Sigmoid colon (tissue), 7 donors: ENCODE results near the gene GPR142. TPM values are rescaled to one million over a fixed set of nuclear protein-coding genes. Genes with fewer than 3 reads are reported as not detected.

Source experiments
- DNase-seq: peaks from one replicate; pipeline ENCODE4 v3.0.0-alpha.2; 2019
- H3K27ac ChIP-seq, 4 donors: fragments of 200-600 bp; sonication (generic); one replicate each; pipeline ENCODE4 v1.5.1; 2016 to 2019; ENCODE audit warnings: mild to moderate bottlenecking in 1 of 4
- H3K27me3 ChIP-seq, 3 donors: fragments of 200-600 bp; sonication (generic); one replicate each; pipeline ENCODE4 v1.5.1; 2019; ENCODE audit warnings: mild to moderate bottlenecking in 1 of 3
- H3K36me3 ChIP-seq, 4 donors: fragments of 200-600 bp; sonication (generic); one replicate each; pipeline ENCODE4 v1.5.1; 2016 to 2019
- H3K4me1 ChIP-seq, 4 donors: fragments of 200-600 bp; sonication (generic); one replicate each; pipeline ENCODE4 v1.5.1; 2017 to 2019
- H3K4me3 ChIP-seq, 4 donors: fragments of 200-600 bp; sonication (generic); one replicate each; pipeline ENCODE4 v1.5.1; 2017 to 2019; ENCODE audit warnings: mild to moderate bottlenecking in 2 of 4, moderate library complexity in 1 of 4
- H3K9me3 ChIP-seq, 4 donors: fragments of 200-600 bp in 3 of 4; sonication (generic) in 3 of 4; one replicate each; pipeline versions ENCODE4 v1.5.1 to v1.6.1; 2013 to 2019
- CTCF ChIP-seq, 4 experiments: fragments of 450-650 bp in 3 of 4; fragments of 200-600 bp in 1 of 4; IDR thresholded peaks; one replicate each; pipeline ENCODE4 v1.5.1; 2016 to 2019; ENCODE audit warnings: antibody characterized with exemption in 4 of 4, mild to moderate bottlenecking in 3 of 4, moderate library complexity in 2 of 4
- EP300 ChIP-seq, 4 donors: sonication (generic); formaldehyde crosslinking; IDR thresholded peaks; one replicate each; pipeline ENCODE4 v1.6.1; 2017; ENCODE audit warnings: antibody characterized with exemption in 4 of 4
- POLR2A ChIP-seq, 2 donors: fragments of 450-650 bp; IDR thresholded peaks; one replicate each; pipeline ENCODE4 v1.6.1; 2016; ENCODE audit warnings: antibody characterized with exemption in 2 of 2, mild to moderate bottlenecking in 2 of 2, moderate library complexity in 2 of 2
- POLR2AphosphoS5 ChIP-seq, 4 donors: sonication (generic); formaldehyde crosslinking; IDR thresholded peaks; one replicate each; pipeline ENCODE4 v1.6.1; 2017; ENCODE audit warnings: antibody characterized with exemption in 4 of 4
- WGBS, 2 donors: extraction: QIAGEN DNeasy Blood & Tissue Kit; methylation state at CpG; one replicate each; pipeline ENCODE4 v1.1.7; 2013; 5-methylcytosine and 5-hydroxymethylcytosine counted together
- intact Hi-C: fragments of 100-400 bp; cut with DNase I; formaldehyde crosslinking; loops from one replicate; pipeline ENCODE4 v1.15.1; 2023
- polyA plus RNA-seq, 3 donors: library from polyadenylated mRNA; stranded (reverse); fragments of 200-250 nt; gene quantifications; one replicate each; pipeline ENCODE4 v1.2.3, GENCODE V29; 2013
- total RNA-seq, 4 donors: library from RNA; depleted of rRNA; stranded (reverse); fragments of >200 nt; gene quantifications; one replicate each; pipeline ENCODE4 v1.1.0, GENCODE V29; 2016
- donor health status: healthy with polysubstance abuse.
- donor health status: Bipolar disorder and iron deficiency.
- donor health status: healthy.

The GPR142 gene
- total and polyA plus RNA-seq, 7 donors: 0.16 to 1.8 TPM; not detected in 5

GRCh38 chr17:74351552-74352210 is 15.6 kb upstream of the GPR142 start:
- Histone ChIP-seq H3K27me3 (peaks cover 12 to 69% (median 53%) of the 10 kb centered on the region in 3 donors), H3K9me3 (no peaks in the 10 kb centered on the region), H3K36me3 (no peaks in the 10 kb centered on the region), H3K27ac (no peak overlapping the region), H3K4me3 (no peak overlapping the region), H3K4me1 (peaks cover 0 to 3% (median 2%) of the 10 kb centered on the region in 4 donors)
- WGBS, 2 donors: 7 to 11% methylated on average over 55 of the region's 55 CpGs
- TF ChIP-seq EP300 (IDR thresholded peaks at IDR 0.05): no peak
- TF ChIP-seq POLR2A (IDR thresholded peaks at IDR 0.05): no peak
- TF ChIP-seq CTCF (IDR thresholded peaks at IDR 0.05): no peak
- TF ChIP-seq POLR2AphosphoS5 (IDR thresholded peaks at IDR 0.05): no peak
- no peak for DNase-seq
- intact Hi-C loops: no loop called here

DNA sequence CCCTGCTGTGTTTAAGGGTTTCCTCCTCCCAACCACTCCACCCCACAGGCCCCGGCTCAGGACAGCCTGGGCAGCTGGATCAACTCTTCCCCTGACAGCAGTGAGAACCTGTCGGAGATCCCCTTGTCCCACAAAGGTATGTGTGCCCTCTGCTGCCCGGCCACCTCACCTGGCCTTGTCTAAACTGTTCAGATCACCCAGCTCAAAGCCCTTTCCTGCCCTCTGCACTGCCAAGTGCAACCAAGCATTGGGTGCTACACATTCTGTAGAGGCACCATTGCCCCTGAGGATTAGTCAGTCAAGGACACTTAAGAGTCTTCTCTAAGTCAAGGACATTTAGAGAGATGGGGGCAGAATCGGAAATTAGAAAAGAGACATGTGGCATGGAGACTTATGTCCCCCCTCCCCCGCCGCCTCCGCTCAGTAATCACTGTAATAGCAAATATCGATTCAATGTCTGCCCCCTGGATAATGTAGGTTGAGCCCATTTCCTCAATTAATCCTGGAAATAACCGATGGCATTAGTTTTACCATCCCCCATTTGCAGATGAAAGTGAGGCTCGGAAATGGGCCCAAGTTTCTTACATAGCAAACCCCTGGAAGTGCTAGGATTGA is 13.8 kb upstream of the GPR142 start:
- no peak for DNase-seq
- no peak overlapping the region for H3K27ac ChIP-seq
- no peaks in the 10 kb centered on the region for H3K36me3 ChIP-seq
- no peaks in the 10 kb centered on the region for H3K9me3 ChIP-seq
- peaks cover 0 to 12% (median 8%) of the 10 kb centered on the region in 4 donors for H3K4me1 ChIP-seq
- no peak overlapping the region for H3K4me3 ChIP-seq
- 73 to 79% methylated on average over 10 of the region's 10 CpGs for WGBS, 2 donors
- TF ChIP-seq POLR2A (IDR thresholded peaks at IDR 0.05) (no peak), POLR2AphosphoS5 (IDR thresholded peaks at IDR 0.05) (no peak), EP300 (IDR thresholded peaks at IDR 0.05) (no peak), CTCF (IDR thresholded peaks at IDR 0.05) (no peak)
- H3K27me3 ChIP-seq: peaks cover 24 to 88% (median 70%) of the 10 kb centered on the region in 3 donors
- intact Hi-C loops: no loop called here

- DNase-seq: no peak
- Histone ChIP-seq H3K36me3 (no peaks in the 10 kb centered on the region), H3K27ac (no peak overlapping the region), H3K9me3 (no peaks in the 10 kb centered on the region), H3K4me3 (no peak overlapping the region), H3K27me3 (peaks cover 24 to 94% (median 75%) of the 10 kb centered on the region in 3 donors), H3K4me1 (peaks cover 0 to 12% (median 8%) of the 10 kb centered on the region in 4 donors)
- no peak for TF ChIP-seq CTCF (IDR thresholded peaks at IDR 0.05)
- no peak for TF ChIP-seq POLR2AphosphoS5 (IDR thresholded peaks at IDR 0.05)
- TF ChIP-seq POLR2A (IDR thresholded peaks at IDR 0.05): no peak
- no peak for TF ChIP-seq EP300 (IDR thresholded peaks at IDR 0.05)
- 5 to 11% methylated on average over 29 of the region's 29 CpGs for WGBS, 2 donors
- intact Hi-C loops: no loop called here
These were observed 13.2 kb upstream of the GPR142 start for GRCh38 chr17:74354123-74354522.

GRCh38 chr17:74354561-74354960 is 12.7 kb upstream of the GPR142 start:
- TF ChIP-seq CTCF (IDR thresholded peaks at IDR 0.05) (no peak), EP300 (IDR thresholded peaks at IDR 0.05) (no peak), POLR2A (IDR thresholded peaks at IDR 0.05) (no peak), POLR2AphosphoS5 (IDR thresholded peaks at IDR 0.05) (no peak)
- Histone ChIP-seq H3K36me3 (no peaks in the 10 kb centered on the region), H3K4me3 (no peak overlapping the region), H3K9me3 (no peaks in the 10 kb centered on the region), H3K27ac (no peak overlapping the region), H3K27me3 (peaks cover 24 to 98% (median 78%) of the 10 kb centered on the region in 3 donors), H3K4me1 (peaks cover 0 to 12% (median 8%) of the 10 kb centered on the region in 4 donors)
- intact Hi-C loops: no loop called here
- DNase-seq: no peak
- WGBS, 2 donors: 62 to 82% methylated on average over 10 of the region's 10 CpGs
